Measurements from ENCODE around the gene PCDHA1. TPM values are rescaled to one million over a fixed set of nuclear protein-coding genes. Genes with fewer than 3 reads are reported as not detected.
"Not testable (repeated sequence)": the region's sequence is repeated elsewhere in the genome, so short reads cannot be mapped to it uniquely, and the experiment has no call there.

The PCDHA1 gene
- total RNA-seq, 1 experiment from 2014 or later: not detected

- Mint-ChIP-seq H3K27ac (ENCODE audit: unreplicated experiment) (no peak within 1 kb of the TSS), H3K27me3 (ENCODE audit: insufficient read depth, unreplicated experiment) (no peaks in the 10 kb centered on the region), H3K9me3 (ENCODE audit: unreplicated experiment) (no peaks in the 10 kb centered on the region), H3K36me3 (ENCODE audit: insufficient read depth, unreplicated experiment) (no peaks in the 10 kb centered on the region), H3K4me3 (ENCODE audit: unreplicated experiment) (no peak within 1 kb of the TSS), H3K4me1 (ENCODE audit: low read depth, unreplicated experiment) (no peaks in the 10 kb centered on the region)
- DNase-seq: no peak
- H3K4me3 ChIP-seq (ENCODE audit: low read depth, low read length): no peak within 1 kb of the TSS
- no peaks in the 10 kb centered on the region; the same call in none of the 2 replicates for H3K9me3 ChIP-seq
- H3K27me3 ChIP-seq (replicated peaks; ENCODE audit: control insufficient read depth, insufficient read depth, low read length): no peaks in the 10 kb centered on the region
- no TSS peak for BruUV-seq (replicated peaks)
- intact Hi-C loops (cut with micrococcal nuclease; ENCODE audit: unreplicated experiment): no loop called here
- H3K4me1 ChIP-seq: no peaks in the 10 kb centered on the region
- no peaks in the 10 kb centered on the region for H3K36me3 ChIP-seq (ENCODE audit: control insufficient read depth, insufficient read depth, low read length)
- ChIA-PET POLR2A (no interaction called here), CTCF (no interaction called here)
- TF ChIP-seq CTCF (IDR thresholded peaks at IDR 0.05; ENCODE audit: insufficient read depth in 1 of 2, low read depth in 1 of 2, low read length in 1 of 2, severe bottlenecking in 1 of 2, unreplicated experiment in 1 of 2): no peak
Observed at GRCh38 chr5:140833993-140834392, 48.1 kb downstream of the PCDHA1 start, which contains the start of gene PCDHA7. TSS of gene PCDHA7 (plus strand) at chr5:140834269. CDS start at chr5:140834384, 115 bp downstream.

- H3K4me1 Mint-ChIP-seq (ENCODE audit: low read depth, unreplicated experiment); intact Hi-C loops (cut with micrococcal nuclease; ENCODE audit: unreplicated experiment); CTCF ChIA-PET; H3K4me3 Mint-ChIP-seq (ENCODE audit: unreplicated experiment); H3K9me3 Mint-ChIP-seq (ENCODE audit: unreplicated experiment); H3K27me3 ChIP-seq (replicated peaks; ENCODE audit: control insufficient read depth, insufficient read depth, low read length); DNase-seq; H3K27ac Mint-ChIP-seq (ENCODE audit: unreplicated experiment); POLR2A ChIA-PET; BruUV-seq (replicated peaks); H3K9me3 ChIP-seq; H3K36me3 Mint-ChIP-seq (ENCODE audit: insufficient read depth, unreplicated experiment); H3K36me3 ChIP-seq (ENCODE audit: control insufficient read depth, insufficient read depth, low read length); H3K4me1 ChIP-seq; H3K27me3 Mint-ChIP-seq (ENCODE audit: insufficient read depth, unreplicated experiment); H3K4me3 ChIP-seq (ENCODE audit: low read depth, low read length): not testable (repeated sequence)
Observed at GRCh38 chr5:140834439-140835008, 48.6 kb downstream of the PCDHA1 start.

- no peak for DNase-seq
- no peaks in the 10 kb centered on the region for H3K36me3 Mint-ChIP-seq (ENCODE audit: insufficient read depth, unreplicated experiment)
- ChIA-PET POLR2A (no interaction called here), CTCF (no interaction called here)
- no peaks in the 10 kb centered on the region for H3K9me3 Mint-ChIP-seq (ENCODE audit: unreplicated experiment)
- H3K4me1 Mint-ChIP-seq (ENCODE audit: low read depth, unreplicated experiment): no peaks in the 10 kb centered on the region
- Histone ChIP-seq H3K27me3 (replicated peaks; ENCODE audit: control insufficient read depth, insufficient read depth, low read length) (no peaks in the 10 kb centered on the region), H3K4me3 (ENCODE audit: low read depth, low read length) (no peak overlapping the region), H3K9me3 (no peaks in the 10 kb centered on the region; the same call in none of the 2 replicates), H3K36me3 (ENCODE audit: control insufficient read depth, insufficient read depth, low read length) (no peaks in the 10 kb centered on the region), H3K4me1 (no peaks in the 10 kb centered on the region)
- H3K4me3 Mint-ChIP-seq (ENCODE audit: unreplicated experiment): no peak overlapping the region
- TF ChIP-seq CTCF (IDR thresholded peaks at IDR 0.05; ENCODE audit: insufficient read depth in 1 of 2, low read depth in 1 of 2, low read length in 1 of 2, severe bottlenecking in 1 of 2, unreplicated experiment in 1 of 2): no peak
- intact Hi-C loops (cut with micrococcal nuclease; ENCODE audit: unreplicated experiment): no loop called here
- no peaks in the 10 kb centered on the region for H3K27me3 Mint-ChIP-seq (ENCODE audit: insufficient read depth, unreplicated experiment)
- BruUV-seq (replicated peaks): no TSS peak
- no peak overlapping the region for H3K27ac Mint-ChIP-seq (ENCODE audit: unreplicated experiment)
Observed at GRCh38 chr5:140835622-140836510, 49.9 kb downstream of the PCDHA1 start.

Data from Caco-2 (cell line).